ENCODE measurements around the gene PPP1R12C.

Gene PPP1R12C

DNA sequence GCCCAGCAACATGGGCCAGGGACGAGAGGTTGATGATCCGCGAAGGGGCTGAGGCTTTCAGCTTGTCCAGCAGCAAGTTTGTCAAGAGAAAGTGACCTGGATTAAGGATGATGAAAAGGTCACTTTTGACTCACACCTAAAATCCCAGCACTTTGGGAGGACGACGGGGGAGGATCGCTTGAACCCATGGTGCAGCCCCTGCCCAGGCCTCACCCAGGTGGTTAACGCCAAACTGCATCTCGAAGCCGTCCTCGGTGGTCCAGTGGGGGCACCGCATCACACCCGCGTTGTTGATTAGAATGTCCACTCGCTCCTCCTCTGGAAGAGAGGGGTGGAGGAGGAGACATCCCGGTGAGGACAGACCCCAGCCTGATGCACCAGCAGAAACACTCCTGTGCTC, 69.0 kb downstream of the PPP1R12C start:
- no peaks in the 10 kb centered on the region for H3K27me3 ChIP-seq (ENCODE audit: insufficient read depth, low read length, poor library complexity, severe bottlenecking)
- TF ChIP-seq, protein P1, sequence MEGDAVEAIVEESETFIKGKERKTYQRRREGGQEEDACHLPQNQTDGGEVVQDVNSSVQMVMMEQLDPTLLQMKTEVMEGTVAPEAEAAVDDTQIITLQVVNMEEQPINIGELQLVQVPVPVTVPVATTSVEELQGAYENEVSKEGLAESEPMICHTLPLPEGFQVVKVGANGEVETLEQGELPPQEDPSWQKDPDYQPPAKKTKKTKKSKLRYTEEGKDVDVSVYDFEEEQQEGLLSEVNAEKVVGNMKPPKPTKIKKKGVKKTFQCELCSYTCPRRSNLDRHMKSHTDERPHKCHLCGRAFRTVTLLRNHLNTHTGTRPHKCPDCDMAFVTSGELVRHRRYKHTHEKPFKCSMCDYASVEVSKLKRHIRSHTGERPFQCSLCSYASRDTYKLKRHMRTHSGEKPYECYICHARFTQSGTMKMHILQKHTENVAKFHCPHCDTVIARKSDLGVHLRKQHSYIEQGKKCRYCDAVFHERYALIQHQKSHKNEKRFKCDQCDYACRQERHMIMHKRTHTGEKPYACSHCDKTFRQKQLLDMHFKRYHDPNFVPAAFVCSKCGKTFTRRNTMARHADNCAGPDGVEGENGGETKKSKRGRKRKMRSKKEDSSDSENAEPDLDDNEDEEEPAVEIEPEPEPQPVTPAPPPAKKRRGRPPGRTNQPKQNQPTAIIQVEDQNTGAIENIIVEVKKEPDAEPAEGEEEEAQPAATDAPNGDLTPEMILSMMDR (conservative IDR thresholded peaks at IDR 0.05; ENCODE audit: low read length): no peak
- no peak for TF ChIP-seq EZH2phosphoT487 (IDR thresholded peaks at IDR 0.05; ENCODE audit: borderline replicate concordance)
- no peaks in the 10 kb centered on the region for H3K9me3 ChIP-seq (ENCODE audit: insufficient read depth, low read depth, low read length)
- no peak overlapping the region for H3K4me2 ChIP-seq (ENCODE audit: low read depth, low read length, poor library complexity, severe bottlenecking)
- no peaks in the 10 kb centered on the region for H3F3A ChIP-seq (ENCODE audit: low read depth)
- H3K36me3 ChIP-seq (ENCODE audit: insufficient read depth, low read length): no peaks in the 10 kb centered on the region
- no peaks in the 10 kb centered on the region for H3K4me1 ChIP-seq (ENCODE audit: insufficient read depth, low read length, poor library complexity, severe bottlenecking)
- H3K9ac ChIP-seq (ENCODE audit: low read depth, low read length, poor library complexity, severe bottlenecking): no peak overlapping the region
- no peak overlapping the region for H3K4me3 ChIP-seq (ENCODE audit: low read length, poor library complexity, severe bottlenecking)
- no peaks in the 10 kb centered on the region for H3K79me2 ChIP-seq (ENCODE audit: insufficient read depth, low read length)
- H4K20me1 ChIP-seq (ENCODE audit: insufficient read depth, low read length, poor library complexity, severe bottlenecking): no peaks in the 10 kb centered on the region
- H2AFZ ChIP-seq (ENCODE audit: low read length): no peak overlapping the region
- no peaks in the 10 kb centered on the region for H3K9me2 ChIP-seq (replicated peaks; ENCODE audit: low read depth, low read length)

DNA sequence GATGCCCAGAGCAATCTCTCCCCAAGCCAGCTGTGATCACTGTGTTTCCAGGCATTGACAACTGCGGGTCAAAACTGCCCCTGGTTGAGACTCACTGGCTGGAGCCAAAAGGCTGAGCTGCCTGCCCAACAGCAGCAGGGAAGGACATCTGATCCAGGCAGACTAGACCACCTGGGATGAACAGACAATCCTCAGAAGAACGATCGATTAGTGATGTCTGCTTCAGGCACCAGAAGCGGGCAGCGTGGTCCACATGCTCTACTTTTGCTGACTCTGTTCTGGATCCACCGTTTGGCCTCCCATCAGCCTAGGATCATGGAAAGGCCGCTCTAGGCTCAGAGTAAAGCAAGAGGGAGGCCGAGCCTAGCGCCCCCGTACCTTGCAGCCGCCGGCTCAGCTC, 69.5 kb downstream of the PPP1R12C start:
- Histone ChIP-seq H3K9ac (ENCODE audit: low read depth, low read length, poor library complexity, severe bottlenecking) (no peak overlapping the region), H3K4me1 (ENCODE audit: insufficient read depth, low read length, poor library complexity, severe bottlenecking) (no peaks in the 10 kb centered on the region), H4K20me1 (ENCODE audit: insufficient read depth, low read length, poor library complexity, severe bottlenecking) (no peaks in the 10 kb centered on the region), H3K4me3 (ENCODE audit: low read length, poor library complexity, severe bottlenecking) (no peak overlapping the region), H3K4me2 (ENCODE audit: low read depth, low read length, poor library complexity, severe bottlenecking) (no peak overlapping the region), H3K27me3 (ENCODE audit: insufficient read depth, low read length, poor library complexity, severe bottlenecking) (no peaks in the 10 kb centered on the region), H2AFZ (ENCODE audit: low read length) (no peak overlapping the region), H3K79me2 (ENCODE audit: insufficient read depth, low read length) (no peaks in the 10 kb centered on the region), H3F3A (ENCODE audit: low read depth) (no peaks in the 10 kb centered on the region), H3K36me3 (ENCODE audit: insufficient read depth, low read length) (no peaks in the 10 kb centered on the region), H3K9me3 (ENCODE audit: insufficient read depth, low read depth, low read length) (no peaks in the 10 kb centered on the region), H3K9me2 (replicated peaks; ENCODE audit: low read depth, low read length) (no peaks in the 10 kb centered on the region)
- TF ChIP-seq, protein P1 (conservative IDR thresholded peaks at IDR 0.05; ENCODE audit: low read length): no peak
- no peak for TF ChIP-seq EZH2phosphoT487 (IDR thresholded peaks at IDR 0.05; ENCODE audit: borderline replicate concordance)

DNA sequence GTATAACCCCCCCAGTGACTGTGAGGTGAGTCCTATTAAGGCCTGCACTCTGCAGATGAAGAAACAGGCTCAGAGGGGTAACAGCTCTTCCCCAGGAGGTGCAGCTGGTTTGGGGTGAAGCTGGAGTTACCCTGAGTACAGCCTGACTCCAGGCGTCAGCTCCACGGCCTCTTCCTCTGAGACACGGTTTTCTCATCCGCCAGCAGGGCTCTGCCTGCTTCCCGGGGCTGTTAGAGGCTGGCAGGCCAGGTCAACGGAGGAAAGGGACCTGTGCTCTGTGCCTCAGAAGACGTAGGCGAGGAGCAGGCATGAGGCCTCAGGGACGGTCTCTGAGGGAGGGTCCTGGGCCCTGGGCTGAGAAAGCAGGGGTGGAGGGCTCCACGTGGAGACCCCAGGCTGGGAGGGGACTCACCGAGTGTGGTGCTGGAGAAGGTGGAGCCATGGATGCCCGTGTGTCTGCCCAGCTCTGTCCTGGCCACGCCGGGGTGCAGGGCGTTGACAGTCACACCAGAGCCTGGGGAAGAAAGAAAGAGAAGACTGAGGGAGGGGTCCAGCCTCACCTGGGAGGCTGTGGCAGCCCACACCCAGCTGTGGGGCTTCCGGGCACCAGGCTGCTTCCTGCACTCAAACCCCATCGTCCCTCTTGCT, 70.3 kb downstream of the PPP1R12C start:
- Histone ChIP-seq H4K20me1 (ENCODE audit: insufficient read depth, low read length, poor library complexity, severe bottlenecking) (no peaks in the 10 kb centered on the region), H3K79me2 (ENCODE audit: insufficient read depth, low read length) (no peaks in the 10 kb centered on the region), H2AFZ (ENCODE audit: low read length) (no peak overlapping the region), H3K36me3 (ENCODE audit: insufficient read depth, low read length) (no peaks in the 10 kb centered on the region), H3K9me3 (ENCODE audit: insufficient read depth, low read depth, low read length) (no peaks in the 10 kb centered on the region), H3K27me3 (ENCODE audit: insufficient read depth, low read length, poor library complexity, severe bottlenecking) (no peaks in the 10 kb centered on the region), H3K9me2 (replicated peaks; ENCODE audit: low read depth, low read length) (no peaks in the 10 kb centered on the region), H3F3A (ENCODE audit: low read depth) (no peaks in the 10 kb centered on the region), H3K4me1 (ENCODE audit: insufficient read depth, low read length, poor library complexity, severe bottlenecking) (peaks cover 1% of the 10 kb centered on the region), H3K4me2 (ENCODE audit: low read depth, low read length, poor library complexity, severe bottlenecking) (no peak overlapping the region), H3K4me3 (ENCODE audit: low read length, poor library complexity, severe bottlenecking) (no peak overlapping the region), H3K9ac (ENCODE audit: low read depth, low read length, poor library complexity, severe bottlenecking) (no peak overlapping the region)
- TF ChIP-seq, protein P1 (conservative IDR thresholded peaks at IDR 0.05; ENCODE audit: low read length): no peak
- TF ChIP-seq EZH2phosphoT487 (IDR thresholded peaks at IDR 0.05; ENCODE audit: borderline replicate concordance): no peak

Measured in Loucy (cell line).